ENCODE results near the gene PIPOX.

Gene PIPOX

GRCh38 chr17:29008591-29008990 is 34.4 kb upstream of the PIPOX start:
- DNase-seq (ENCODE audit: low read depth) = no peak
- H3K4me3 ChIP-seq (ENCODE audit: low read depth, low read length) = no peak overlapping the region
- TF ChIP-seq CTCF (IDR thresholded peaks at IDR 0.05; ENCODE audit: low read depth, low read length, missing control alignments) = no peak
- in situ Hi-C loops (cut with HindIII; ENCODE audit: low sequenced_read_pairs) = no loop called here

GRCh38 chr17:29010129-29010528 is 32.8 kb upstream of the PIPOX start:
- DNase-seq (ENCODE audit: low read depth) = no peak
- in situ Hi-C loops (cut with HindIII; ENCODE audit: low sequenced_read_pairs) = loop anchor here (5.0 kb wide), 2 partner anchors 53 to 67 kb away; no protein-coding TSS in a partner anchor
- no peak for TF ChIP-seq CTCF (IDR thresholded peaks at IDR 0.05; ENCODE audit: low read depth, low read length, missing control alignments)
- no peak overlapping the region for H3K4me3 ChIP-seq (ENCODE audit: low read depth, low read length)

GRCh38 chr17:29010586-29010985 is 32.4 kb upstream of the PIPOX start:
- no peak overlapping the region for H3K4me3 ChIP-seq (ENCODE audit: low read depth, low read length)
- no peak for TF ChIP-seq CTCF (IDR thresholded peaks at IDR 0.05; ENCODE audit: low read depth, low read length, missing control alignments)
- in situ Hi-C loops (cut with HindIII; ENCODE audit: low sequenced_read_pairs) = loop anchor here (5.0 kb wide), 2 partner anchors 53 to 67 kb away; no protein-coding TSS in a partner anchor
- no peak for DNase-seq (ENCODE audit: low read depth)

- no peak overlapping the region for H3K4me3 ChIP-seq (ENCODE audit: low read depth, low read length)
- no peak for DNase-seq (ENCODE audit: low read depth)
- in situ Hi-C loops (cut with HindIII; ENCODE audit: low sequenced_read_pairs) = loop anchor here (5.0 kb wide), 2 partner anchors 55 to 65 kb away; no protein-coding TSS in a partner anchor
- no peak for TF ChIP-seq CTCF (IDR thresholded peaks at IDR 0.05; ENCODE audit: low read depth, low read length, missing control alignments)
These were observed 30.4 kb upstream of the PIPOX start for GRCh38 chr17:29012535-29012934.

GRCh38 chr17:29014716-29015115 is 28.2 kb upstream of the PIPOX start:
- no peak for DNase-seq (ENCODE audit: low read depth)
- in situ Hi-C loops (cut with HindIII; ENCODE audit: low sequenced_read_pairs) = loop anchor here (5.0 kb wide), 2 partner anchors 57 to 63 kb away; no protein-coding TSS in a partner anchor
- H3K4me3 ChIP-seq (ENCODE audit: low read depth, low read length) = no peak overlapping the region
- no peak for TF ChIP-seq CTCF (IDR thresholded peaks at IDR 0.05; ENCODE audit: low read depth, low read length, missing control alignments)

- in situ Hi-C loops (cut with HindIII; ENCODE audit: low sequenced_read_pairs) = no loop called here
- no peak for DNase-seq (ENCODE audit: low read depth)
- H3K4me3 ChIP-seq (ENCODE audit: low read depth, low read length) = no peak overlapping the region
- TF ChIP-seq CTCF (IDR thresholded peaks at IDR 0.05; ENCODE audit: low read depth, low read length, missing control alignments) = no peak
These were observed 26.4 kb upstream of the PIPOX start for GRCh38 chr17:29016345-29017210.

Data from astrocyte of the cerebellum (primary cell).